NCI-H2107 treated with DMSO at 0.1 percent for 48 hours (cell line): ENCODE data around the gene FAM78A.

Experiments used
- DNase-seq: peaks from one replicate; lab custom pipeline; 2025; ENCODE audit not compliant: unreplicated experiment; lab: John Stamatoyannopoulos, UW

Gene FAM78A

GRCh38 chr9:131240047-131240921 lies 36.0 kb downstream of the FAM78A start:
- DNase-seq: no peak

- no peak for DNase-seq
These were observed 36.9 kb downstream of the FAM78A start for GRCh38 chr9:131239161-131239975.

GRCh38 chr9:131238402-131239021 lies 37.8 kb downstream of the FAM78A start:
- no peak for DNase-seq

- DNase-seq: peak; percentile 38
These were observed 38.3 kb downstream of the FAM78A start for GRCh38 chr9:131237931-131238401.

- DNase-seq: no peak
These were observed 39.0 kb downstream of the FAM78A start for GRCh38 chr9:131237291-131237690.

GRCh38 chr9:131236761-131237160 lies 39.5 kb downstream of the FAM78A start:
- no peak for DNase-seq

- DNase-seq: no peak
These were observed 40.1 kb downstream of the FAM78A start for GRCh38 chr9:131236161-131236560.

GRCh38 chr9:131235480-131235851 lies 40.8 kb downstream of the FAM78A start:
- no peak for DNase-seq

GRCh38 chr9:131234799-131235479 lies 41.4 kb downstream of the FAM78A start:
- DNase-seq: no peak

- no peak for DNase-seq
These were observed 42.3 kb downstream of the FAM78A start for GRCh38 chr9:131233995-131234394.

GRCh38 chr9:131233556-131233955 lies 42.8 kb downstream of the FAM78A start:
- no peak for DNase-seq

GRCh38 chr9:131228988-131229387 lies 47.3 kb downstream of the FAM78A start:
- DNase-seq: no peak

GRCh38 chr9:131227959-131228460 lies 48.3 kb downstream of the FAM78A start:
- DNase-seq: peak; percentile 67

- DNase-seq: peak; percentile 62
These were observed 49.0 kb downstream of the FAM78A start for GRCh38 chr9:131227112-131227958.

GRCh38 chr9:131226226-131226625 lies 50.1 kb downstream of the FAM78A start:
- DNase-seq: no peak

GRCh38 chr9:131222460-131222859 lies 53.9 kb downstream of the FAM78A start:
- DNase-seq: no peak

GRCh38 chr9:131220485-131220884 lies 55.8 kb downstream of the FAM78A start:
- DNase-seq: no peak

GRCh38 chr9:131218370-131218769 lies 57.9 kb downstream of the FAM78A start:
- no peak for DNase-seq

- DNase-seq: no peak
These were observed 58.8 kb downstream of the FAM78A start for GRCh38 chr9:131217331-131218031.
